Hepatocyte (in vitro differentiated cells): ENCODE results near the gene NAA38. TPM values are rescaled to one million over a fixed set of nuclear protein-coding genes. Genes with fewer than 3 reads are reported as not detected.

Source experiments
- DNase-seq: peaks from one replicate; pipeline ENCODE4 v3.0.0-alpha.2; 2016; ENCODE audit warnings: low spot score
- H2AFZ ChIP-seq: fragments of 200-600 bp; sonication (generic); 2 replicates; pipeline ENCODE4 v1.6.0; 2016; ENCODE audit warnings: antibody characterized with exemption, mild to moderate bottlenecking
- H3K27ac ChIP-seq: fragments of 200-600 bp; sonication (generic); 2 replicates; pipeline ENCODE4 v1.5.1; 2016; ENCODE audit warnings: mild to moderate bottlenecking
- H3K27me3 ChIP-seq: fragments of 200-600 bp; sonication (generic); 2 replicates; pipeline ENCODE4 v1.6.1; 2016
- H3K36me3 ChIP-seq: fragments of 200-600 bp; sonication (generic); replicated peaks from 2 replicates; pipeline ENCODE4 v1.5.1; 2016; ENCODE audit warnings: low read depth; ENCODE audit not compliant: insufficient read depth
- H3K4me1 ChIP-seq: fragments of 200-600 bp; sonication (generic); 2 replicates; pipeline ENCODE4 v1.5.1; 2016; ENCODE audit warnings: mild to moderate bottlenecking, moderate library complexity; ENCODE audit not compliant: insufficient read depth
- H3K4me2 ChIP-seq: fragments of 200-600 bp; sonication (generic); 2 replicates; pipeline ENCODE4 v1.6.0; 2016
- H3K4me3 ChIP-seq: fragments of 200-600 bp; sonication (generic); 2 replicates; pipeline ENCODE4 v1.5.1; 2016; ENCODE audit warnings: mild to moderate bottlenecking
- H3K79me2 ChIP-seq: fragments of 200-600 bp; sonication (generic); 2 replicates; pipeline ENCODE4 v1.6.0; 2017; ENCODE audit warnings: mild to moderate bottlenecking
- H3K9me2 ChIP-seq: fragments of 200-600 bp; sonication (generic); replicated peaks from 2 replicates; pipeline ENCODE4 v1.6.0; 2017; ENCODE audit warnings: mild to moderate bottlenecking; ENCODE audit not compliant: insufficient read depth
- H3K9me3 ChIP-seq: fragments of 200-600 bp; sonication (generic); 2 replicates; pipeline ENCODE4 v1.5.1; 2016; ENCODE audit warnings: low read depth, mild to moderate bottlenecking
- H4K20me1 ChIP-seq: fragments of 200-600 bp; sonication (generic); 2 replicates; pipeline ENCODE4 v1.6.0; 2016; ENCODE audit warnings: mild to moderate bottlenecking; ENCODE audit not compliant: insufficient read depth, poor library complexity, severe bottlenecking
- CTCF ChIP-seq: fragments of 200-600 bp; sonication (generic); IDR thresholded peaks from 2 replicates; pipeline ENCODE4 v1.5.1; 2016; ENCODE audit warnings: antibody characterized with exemption, mild to moderate bottlenecking; ENCODE audit not compliant: poor library complexity
- EZH2 ChIP-seq: fragments of 200-600 bp; sonication (generic); IDR thresholded peaks from 2 replicates; pipeline ENCODE4 v1.6.1; 2016; ENCODE audit warnings: antibody characterized with exemption, mild to moderate bottlenecking, borderline replicate concordance
- EZH2phosphoT487 ChIP-seq: fragments of 200-600 bp; sonication (generic); IDR thresholded peaks from one replicate; pipeline ENCODE4 v1.6.1; 2018; ENCODE audit warnings: antibody characterized with exemption, mild to moderate bottlenecking, low read depth, moderate library complexity; ENCODE audit not compliant: unreplicated experiment, severe bottlenecking
- WGBS: methylation state at CpG from one replicate; pipeline ENCODE4 v1.1.6; 2016; ENCODE audit warnings: low lambda C conversion rate; ENCODE audit errors: missing lambda C conversion rate; 5-methylcytosine and 5-hydroxymethylcytosine counted together
- polyA plus RNA-seq: library from polyadenylated mRNA; unstranded; fragments of >200 nt; fragmentation: Nextera tagmentation; extraction: Ambion mirVana; gene quantifications from 2 replicates; pipeline ENCODE4 v1.2.1, GENCODE V29; 2016
- total RNA-seq: library from RNA; depleted of rRNA; stranded (reverse); fragments of >200 nt; gene quantifications from 2 replicates; pipeline ENCODE4 v1.2.3, GENCODE V29; 2014

The NAA38 gene
- total and polyA plus RNA-seq, 2 experiments from 2014 or later = 66.0 to 147 TPM

GRCh38 chr17:7889166-7889955, 32.0 kb upstream of the NAA38 start:
- H3K36me3 ChIP-seq = no peaks in the 10 kb centered on the region
- peak; percentile 89 for DNase-seq
- peaks cover 24% of the 10 kb centered on the region for H3K4me1 ChIP-seq
- H3K79me2 ChIP-seq = peaks cover 51% of the 10 kb centered on the region
- no peak overlapping the region for H2AFZ ChIP-seq
- peak overlapping the region; percentile 95 for H3K27ac ChIP-seq
- H4K20me1 ChIP-seq = peaks cover 7% of the 10 kb centered on the region
- no peak overlapping the region for H3K4me3 ChIP-seq
- no peaks in the 10 kb centered on the region for H3K9me3 ChIP-seq
- no peak for TF ChIP-seq EZH2phosphoT487
- TF ChIP-seq CTCF = peak; percentile 11
- 56% methylated on average over 11 of the region's 11 CpGs for WGBS
- no peaks in the 10 kb centered on the region for H3K9me2 ChIP-seq
- peak overlapping the region; percentile 96 for H3K4me2 ChIP-seq
- no peaks in the 10 kb centered on the region for H3K27me3 ChIP-seq

- Histone ChIP-seq H3K4me3 (peak within 1 kb of the TSS; percentile 31), H3K27ac (peak within 1 kb of the TSS; percentile 95), H3K4me1 (peaks cover 26% of the 10 kb centered on the region), H3K4me2 (peak within 1 kb of the TSS; percentile 96), H3K36me3 (no peaks in the 10 kb centered on the region), H3K9me3 (no peaks in the 10 kb centered on the region), H3K9me2 (no peaks in the 10 kb centered on the region), H3K79me2 (peaks cover 52% of the 10 kb centered on the region), H4K20me1 (peaks cover 7% of the 10 kb centered on the region), H2AFZ (no peak within 1 kb of the TSS), H3K27me3 (no peaks in the 10 kb centered on the region)
- peak; percentile 79 for DNase-seq
- 50% methylated on average over 18 of the region's 18 CpGs for WGBS
- TF ChIP-seq EZH2 (no peak), EZH2phosphoT487 (no peak), CTCF (no peak)
These were observed 31.0 kb upstream of the NAA38 start, which contains the start of gene CHD3 for GRCh38 chr17:7888184-7888920. TSS of gene CHD3 (plus strand) at chr17:7888789. CDS start at chr17:7889001, 212 bp downstream.

- WGBS = 2% methylated on average over 31 of the region's 35 CpGs
- TF ChIP-seq EZH2 (no peak), EZH2phosphoT487 (no peak), CTCF (no peak)
- peaks cover 33% of the 10 kb centered on the region for H3K4me1 ChIP-seq
These were observed 30.3 kb upstream of the NAA38 start for GRCh38 chr17:7887482-7888183.

More at GRCh38 chr17:7887482-7888183, 30.3 kb upstream of the NAA38 start:
- Histone ChIP-seq H3K27ac (peak overlapping the region; percentile 97), H3K9me3 (no peaks in the 10 kb centered on the region), H3K4me2 (peak overlapping the region; percentile 96), H3K79me2 (peaks cover 56% of the 10 kb centered on the region), H4K20me1 (peaks cover 7% of the 10 kb centered on the region), H2AFZ (no peak overlapping the region), H3K27me3 (no peaks in the 10 kb centered on the region), H3K4me3 (peak overlapping the region; percentile 75), H3K9me2 (no peaks in the 10 kb centered on the region), H3K36me3 (no peaks in the 10 kb centered on the region)
- DNase-seq = peak; percentile 97
